GM19328 (cell line): ENCODE measurements around the gene ZER1.

Source experiments
- ATAC-seq: cut with Tn5 transposase; IDR thresholded peaks from one replicate; pipeline ENCODE4 v1.9.1; 2021; ENCODE audit warnings: mild to moderate bottlenecking, moderate library complexity; ENCODE audit not compliant: unreplicated experiment

The ZER1 gene

DNA sequence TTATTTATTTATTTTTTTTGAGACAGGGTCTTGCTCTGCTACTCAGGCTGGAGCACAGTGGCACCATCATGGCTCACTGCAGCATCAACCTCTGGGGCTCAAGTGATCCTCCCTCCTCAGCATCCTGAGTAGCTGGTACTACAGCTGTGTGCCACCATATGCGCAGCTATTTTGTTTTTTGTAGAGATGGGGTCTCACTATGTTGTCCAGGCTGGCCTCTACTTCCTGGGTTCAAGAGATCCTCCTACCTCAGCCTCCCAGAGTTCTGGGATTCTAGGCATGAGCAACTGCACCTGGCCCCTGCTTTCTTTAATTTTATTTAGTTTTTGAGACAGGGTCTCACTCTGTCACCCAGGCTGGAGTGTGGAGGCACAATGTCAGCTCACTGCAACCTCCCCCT is 28.3 kb downstream of the ZER1 start:
- ATAC-seq, result no peak

DNA sequence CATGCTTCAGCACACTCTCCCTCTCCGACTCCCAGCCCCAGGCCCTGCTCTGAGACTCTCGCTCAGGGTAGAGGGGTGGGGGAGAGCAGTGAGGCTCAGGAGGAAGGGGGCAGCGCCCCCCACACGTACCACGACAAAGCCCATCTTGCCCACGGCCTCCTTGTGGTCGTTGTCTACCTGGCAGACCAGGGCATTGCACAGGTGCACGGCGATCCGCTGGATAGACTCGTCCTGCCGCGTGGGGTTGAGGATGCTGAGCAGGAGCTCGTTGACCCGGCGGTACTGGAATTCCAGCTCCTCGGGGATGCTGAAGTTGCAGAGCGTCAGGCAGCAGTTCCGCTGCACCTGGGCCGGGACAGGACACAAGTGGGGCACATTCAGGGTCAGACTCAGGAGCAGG is 29.3 kb downstream of the ZER1 start:
- ATAC-seq, result no peak

DNA sequence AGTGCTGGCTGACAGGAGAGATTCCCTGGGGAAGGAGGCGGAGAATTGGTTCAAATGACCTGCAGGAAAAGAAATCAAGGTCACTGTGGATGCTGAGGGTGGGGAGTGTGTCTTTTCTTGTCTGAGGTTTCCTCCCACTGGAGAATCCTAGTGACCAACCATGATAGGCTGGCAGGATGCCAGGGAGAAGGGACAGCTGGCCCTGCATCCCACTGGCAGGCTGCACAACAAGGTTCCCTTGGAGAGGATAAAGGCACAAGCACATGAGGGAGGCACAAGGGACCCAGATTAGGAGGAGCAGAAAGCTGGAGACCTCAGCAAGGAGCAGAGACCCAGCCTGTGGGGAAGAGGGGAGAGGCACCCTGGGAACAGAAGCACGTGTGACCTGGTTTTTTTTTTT is 36.4 kb downstream of the ZER1 start:
- no peak for ATAC-seq

DNA sequence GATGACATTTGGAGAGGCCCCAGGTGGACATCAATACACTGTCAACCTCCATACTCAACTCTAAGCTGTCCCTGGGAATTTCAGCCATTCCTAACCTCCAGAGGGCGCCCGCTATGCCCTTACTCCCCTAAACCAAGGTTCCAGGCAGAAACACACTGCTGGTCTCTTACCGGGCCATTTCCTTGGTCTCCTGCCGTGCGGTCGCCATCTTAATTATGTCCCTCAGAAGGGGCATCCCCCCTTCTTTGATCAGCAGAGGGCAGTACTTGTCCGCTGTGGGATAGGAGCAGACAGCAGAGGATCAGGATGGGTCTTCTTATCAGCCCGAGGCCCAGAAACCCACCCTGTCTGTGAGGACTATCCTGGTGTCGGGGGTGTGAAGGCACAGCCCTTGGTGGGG is 38.5 kb downstream of the ZER1 start:
- ATAC-seq, result no peak

DNA sequence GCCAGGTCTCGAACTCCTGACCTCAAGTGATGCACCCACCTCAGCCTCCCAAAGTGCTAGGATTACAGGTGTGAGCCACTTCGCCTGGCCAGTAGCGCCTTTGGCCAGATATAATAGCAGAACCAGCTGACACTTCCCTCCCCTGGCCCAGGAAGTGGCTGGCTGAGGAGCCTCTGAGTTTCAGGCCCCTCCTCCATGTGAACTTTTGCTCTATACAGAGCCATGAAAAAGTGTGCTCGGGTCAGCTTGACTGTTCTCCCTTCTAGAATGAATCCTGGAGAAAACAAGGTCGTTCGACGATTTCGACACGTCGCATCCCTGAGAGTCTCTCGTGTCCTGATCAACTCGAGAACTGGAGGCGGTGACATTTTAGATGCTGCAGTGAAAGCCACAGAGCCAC is 39.2 kb downstream of the ZER1 start:
- ATAC-seq, result no peak

DNA sequence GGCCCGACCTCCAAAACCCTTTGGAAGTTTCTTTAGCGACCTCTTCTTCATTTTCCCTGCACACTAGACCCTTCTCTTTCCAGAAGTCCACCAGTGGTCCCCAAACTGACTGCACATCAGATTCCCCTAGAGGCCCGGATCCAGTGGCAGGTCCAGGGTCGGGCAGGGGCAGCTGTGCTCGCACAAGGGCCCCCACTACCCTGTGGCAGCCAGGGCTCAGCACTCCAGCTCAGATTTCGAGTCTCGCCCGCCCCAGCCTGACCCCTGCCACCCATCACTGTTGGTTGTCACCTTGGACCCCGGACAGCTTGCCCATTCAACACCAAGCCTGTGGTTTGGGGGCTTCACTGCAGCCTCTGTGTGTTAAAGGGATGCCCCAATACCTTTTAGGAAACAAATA is 40.0 kb downstream of the ZER1 start:
- no peak for ATAC-seq

DNA sequence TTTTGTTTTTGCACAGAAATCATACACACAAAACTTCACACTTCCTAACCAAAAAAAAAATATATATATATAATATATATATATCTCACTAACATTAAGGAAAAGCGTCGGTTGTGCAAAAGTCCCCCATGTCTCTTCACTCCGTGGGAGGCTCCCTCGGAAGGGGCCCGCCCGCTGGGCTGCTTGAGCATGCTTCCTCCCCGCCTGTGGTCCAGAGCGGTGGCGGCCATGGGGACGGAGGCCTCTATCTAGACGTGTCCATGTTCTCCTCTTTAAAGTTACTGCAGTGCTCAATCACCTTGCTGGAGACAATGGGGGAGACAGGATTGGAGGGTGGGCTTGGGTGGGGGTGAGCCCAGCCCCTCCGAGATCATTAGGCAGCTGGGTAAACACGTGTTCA is 40.6 kb downstream of the ZER1 start:
- no peak for ATAC-seq

DNA sequence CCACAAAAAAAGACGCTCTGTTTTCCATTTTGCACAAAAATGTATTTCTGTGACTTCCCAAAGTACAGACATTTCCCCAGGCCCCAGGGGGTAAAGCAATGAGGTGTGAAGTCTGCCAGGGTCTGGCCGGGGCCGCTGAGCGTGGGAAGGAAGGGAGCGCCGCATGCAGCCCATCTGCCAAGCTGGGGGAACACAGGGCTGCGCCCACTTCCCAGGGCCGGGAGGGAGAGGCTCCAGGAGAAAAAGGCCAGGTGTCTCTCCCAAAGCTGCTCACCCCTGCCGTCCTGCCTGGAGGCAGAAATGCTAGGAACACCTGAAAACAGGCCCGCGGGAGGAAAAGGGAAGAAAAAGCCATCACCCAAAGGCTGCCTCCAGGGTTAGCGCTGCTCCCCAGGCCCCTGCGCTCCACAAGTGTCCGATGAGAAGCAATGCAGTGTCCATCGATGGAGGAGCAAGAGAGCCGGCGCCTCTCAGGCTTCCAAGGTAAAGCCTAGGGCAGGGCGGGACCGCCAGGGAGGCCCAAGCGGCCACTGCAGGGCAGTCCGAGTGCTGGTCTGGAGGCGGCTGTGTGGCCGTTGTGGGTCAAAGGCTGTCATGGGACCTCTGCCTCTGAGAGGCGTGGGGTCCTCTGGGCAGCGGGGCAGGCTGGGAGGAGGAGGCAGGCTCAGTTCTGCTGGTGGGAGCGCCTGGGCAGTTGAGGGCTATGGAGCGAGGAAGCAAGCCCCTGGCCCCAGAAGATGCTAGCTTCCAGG is 41.8 kb downstream of the ZER1 start:
- no peak for ATAC-seq

DNA sequence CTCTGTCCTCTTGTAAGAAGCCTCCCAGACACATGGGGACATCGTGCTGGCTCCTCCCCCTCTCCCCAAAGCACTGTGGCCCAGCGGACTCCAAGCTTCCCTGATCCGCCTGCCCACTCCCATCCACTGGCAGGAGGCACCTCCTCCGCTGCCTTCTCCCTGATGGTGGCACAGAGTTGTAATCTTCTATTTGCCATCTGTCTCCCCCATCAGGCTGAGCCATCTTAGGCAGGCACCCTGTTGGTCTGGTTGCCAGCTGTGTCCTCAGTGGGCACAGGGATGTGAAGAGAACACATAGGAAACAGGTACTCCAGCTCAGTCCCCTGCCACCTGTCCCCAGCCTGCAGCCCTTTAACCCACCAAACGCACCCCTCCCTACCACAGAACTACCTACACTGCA is 42.4 kb downstream of the ZER1 start:
- ATAC-seq, result no peak

DNA sequence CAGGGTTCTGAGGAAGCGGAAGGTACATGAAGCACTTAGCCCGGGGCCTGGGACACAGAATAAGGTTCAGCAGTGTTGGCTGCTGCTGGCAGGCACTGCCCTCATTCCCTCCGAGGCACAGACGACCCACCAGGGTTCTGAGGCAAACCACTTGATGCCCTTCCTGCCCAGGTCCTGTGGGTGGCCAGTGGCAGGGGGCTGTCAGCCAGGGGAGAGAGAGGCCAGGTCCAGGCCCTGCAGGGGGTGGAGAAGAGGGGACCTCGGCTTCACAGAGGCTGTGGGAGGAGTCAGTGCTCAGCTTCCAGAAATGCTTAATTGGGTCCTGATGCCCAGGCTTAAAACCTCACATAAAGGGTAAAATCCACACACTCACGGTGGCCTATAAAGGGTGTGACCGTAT is 43.4 kb downstream of the ZER1 start:
- no peak for ATAC-seq

DNA sequence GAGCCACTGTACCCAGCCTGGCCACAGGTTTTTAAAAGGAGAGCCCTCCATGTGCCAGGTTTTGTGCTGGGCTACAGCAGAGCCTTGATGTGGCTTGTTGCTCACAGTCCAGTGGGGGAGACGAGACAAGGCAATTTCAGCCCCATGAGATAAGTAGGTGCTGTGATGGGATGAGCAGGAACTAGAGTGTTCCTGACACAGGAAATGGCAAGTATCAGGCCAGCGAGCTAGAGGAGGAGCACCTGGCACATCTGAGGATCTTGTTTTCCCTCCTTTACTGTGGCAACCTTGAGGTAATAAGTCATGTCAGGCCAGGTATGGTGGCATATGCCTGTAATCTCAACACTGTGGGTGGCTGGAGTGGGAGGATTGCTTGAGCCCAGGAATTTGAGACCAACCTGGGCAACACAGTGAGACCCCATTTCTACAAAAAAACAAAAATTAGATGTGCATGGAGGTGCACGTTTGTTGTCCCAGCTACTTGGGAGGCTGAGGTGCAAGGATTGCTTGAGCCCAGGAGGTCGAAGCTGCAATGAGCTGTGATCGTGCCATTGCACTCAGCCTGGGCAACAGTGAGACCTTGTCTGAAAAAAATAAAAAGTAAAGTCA is 44.0 kb downstream of the ZER1 start:
- ATAC-seq, result no peak

DNA sequence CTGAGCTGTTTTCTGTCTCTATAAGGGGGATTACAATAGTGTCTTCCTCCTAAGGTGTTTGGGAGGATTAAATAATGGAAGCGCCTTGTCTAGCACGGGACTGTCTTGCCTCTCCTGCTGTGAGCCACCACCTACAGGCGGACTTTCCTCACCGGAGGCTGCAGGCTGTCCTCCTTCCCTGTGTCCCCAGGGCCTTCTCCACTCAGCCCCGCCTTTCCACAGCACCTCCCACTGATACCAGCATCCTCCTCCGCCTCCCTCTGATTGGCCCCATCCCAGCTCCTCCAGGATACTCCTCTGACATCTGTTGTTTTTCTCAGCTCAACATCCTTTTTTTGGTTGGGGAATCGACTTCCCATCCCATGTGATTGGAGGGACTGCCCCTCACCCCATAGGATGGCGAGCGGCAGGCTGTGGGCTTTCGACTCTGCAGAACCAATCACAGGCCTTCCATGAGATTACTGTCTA is 46.9 kb downstream of the ZER1 start:
- no peak for ATAC-seq

DNA sequence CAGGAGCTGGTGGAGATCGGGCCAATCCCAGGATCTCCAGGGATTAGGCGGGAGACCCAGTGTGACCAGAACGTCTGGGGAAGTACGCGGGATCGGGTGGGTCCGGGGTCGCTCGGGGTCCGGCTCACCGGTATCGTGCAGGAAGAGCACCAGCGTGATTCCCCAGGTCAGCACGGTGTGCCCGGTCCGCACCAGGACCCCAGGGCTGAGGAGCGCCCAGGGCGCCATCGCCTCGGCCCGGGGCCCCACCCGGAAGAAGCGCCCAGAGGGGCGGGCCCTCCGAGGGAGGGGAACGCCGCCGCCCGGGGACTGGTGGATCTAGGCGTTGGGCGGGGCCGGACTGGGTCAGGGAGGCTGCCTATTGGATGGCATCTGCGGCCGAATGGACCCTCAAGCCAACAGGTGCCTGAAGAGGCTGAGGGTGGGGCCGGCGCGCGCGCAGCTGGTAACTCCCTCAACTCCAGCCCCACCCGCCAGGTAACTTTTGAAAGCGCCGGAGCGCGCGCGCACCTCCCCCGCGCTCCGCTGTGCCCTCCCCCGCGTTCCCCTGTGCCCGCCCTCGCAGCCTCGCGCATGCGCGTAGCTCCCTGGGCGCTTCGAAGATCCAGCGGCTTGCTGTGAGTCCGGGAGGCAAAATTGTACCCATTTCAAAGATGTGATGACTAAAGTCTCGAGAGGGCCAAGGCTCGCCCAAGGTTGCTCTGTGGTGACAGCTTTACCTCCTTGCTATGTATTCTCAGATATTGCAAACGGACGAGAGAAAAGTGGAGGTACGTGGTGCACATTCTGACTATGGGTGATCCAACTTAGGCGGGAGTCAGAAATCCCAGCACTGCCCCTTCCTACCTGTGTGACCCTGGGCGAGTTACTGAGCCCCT is 47.6 kb downstream of the ZER1 start, which contains the start of gene ZDHHC12:
Gene ZDHHC12 (minus strand): TSS at position 262 of the 878 bp plus-strand sequence. CDS start 34 bp downstream, at position 228.
- peak; percentile 93 for ATAC-seq

DNA sequence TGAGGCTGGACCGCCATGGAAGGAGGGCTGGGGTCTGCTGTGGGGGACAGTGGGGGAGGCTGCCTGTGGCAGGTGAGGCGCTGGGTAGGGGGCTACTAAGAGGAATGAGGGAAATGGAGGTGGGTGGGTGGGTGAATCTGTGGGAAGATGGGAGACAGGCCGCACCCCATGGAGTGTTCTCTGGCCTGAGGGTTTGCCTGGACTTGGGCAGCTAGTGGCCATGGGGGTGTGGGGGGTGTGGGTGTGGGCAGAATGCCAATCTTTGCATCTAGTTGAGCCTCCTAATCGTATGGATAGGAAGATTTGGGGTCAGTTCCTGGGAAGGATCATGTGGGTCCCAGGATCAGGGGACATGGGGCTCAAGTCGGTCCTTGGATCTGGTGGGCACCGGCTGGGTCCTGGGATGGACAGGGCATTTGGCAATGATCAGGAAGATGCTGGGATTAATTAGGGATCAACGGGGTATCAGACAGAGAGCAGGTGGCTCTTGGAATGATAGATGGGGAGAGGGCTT is 48.3 kb downstream of the ZER1 start:
- no peak for ATAC-seq

DNA sequence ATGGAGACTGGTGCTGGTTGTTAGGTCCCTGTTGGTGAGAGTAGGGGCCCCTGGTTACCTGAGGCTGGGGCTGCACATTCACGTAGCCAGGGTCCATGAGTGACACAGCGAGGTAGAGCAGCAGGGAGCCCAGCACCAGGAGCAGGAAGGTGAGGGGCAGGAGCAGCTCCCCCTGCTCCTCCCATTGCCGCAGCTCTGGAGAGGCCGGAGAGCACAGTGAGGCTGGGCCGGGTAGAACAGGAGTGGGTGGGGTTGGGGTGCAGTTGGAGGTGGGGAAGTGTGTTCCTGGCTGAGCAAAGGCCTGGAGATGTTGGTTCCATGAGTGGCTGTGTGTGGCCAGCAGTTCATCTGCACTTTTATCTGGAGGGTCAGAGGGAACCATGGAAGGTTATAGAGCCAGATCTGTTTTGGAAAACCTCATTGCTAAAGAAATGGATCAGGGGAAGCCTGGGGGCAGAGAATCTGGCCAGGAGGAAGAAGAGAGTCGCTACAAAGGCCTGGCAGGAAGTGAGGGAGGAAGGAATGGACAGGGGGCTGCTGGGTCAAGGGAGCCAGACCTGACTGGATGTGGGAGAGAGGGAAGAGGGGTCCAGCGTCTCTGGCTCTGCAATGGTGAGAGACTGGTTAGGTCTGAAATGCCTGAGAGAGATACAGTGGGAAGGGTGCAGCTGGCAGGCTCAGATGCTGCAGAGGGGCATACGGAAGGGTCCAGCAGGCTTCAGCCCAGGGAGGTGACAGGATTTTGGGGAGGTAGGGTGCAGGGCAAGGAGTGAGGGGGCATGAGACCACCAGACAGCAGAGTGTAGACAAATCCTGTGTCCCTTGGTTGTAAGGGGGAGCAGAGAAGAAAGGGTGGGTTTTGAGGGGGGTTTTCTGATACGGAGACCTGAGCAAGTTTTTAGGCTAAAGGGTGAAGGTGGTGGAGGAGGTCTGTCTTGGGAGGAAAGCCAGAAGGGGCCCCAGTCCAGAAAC is 49.1 kb downstream of the ZER1 start:
- no peak for ATAC-seq

DNA sequence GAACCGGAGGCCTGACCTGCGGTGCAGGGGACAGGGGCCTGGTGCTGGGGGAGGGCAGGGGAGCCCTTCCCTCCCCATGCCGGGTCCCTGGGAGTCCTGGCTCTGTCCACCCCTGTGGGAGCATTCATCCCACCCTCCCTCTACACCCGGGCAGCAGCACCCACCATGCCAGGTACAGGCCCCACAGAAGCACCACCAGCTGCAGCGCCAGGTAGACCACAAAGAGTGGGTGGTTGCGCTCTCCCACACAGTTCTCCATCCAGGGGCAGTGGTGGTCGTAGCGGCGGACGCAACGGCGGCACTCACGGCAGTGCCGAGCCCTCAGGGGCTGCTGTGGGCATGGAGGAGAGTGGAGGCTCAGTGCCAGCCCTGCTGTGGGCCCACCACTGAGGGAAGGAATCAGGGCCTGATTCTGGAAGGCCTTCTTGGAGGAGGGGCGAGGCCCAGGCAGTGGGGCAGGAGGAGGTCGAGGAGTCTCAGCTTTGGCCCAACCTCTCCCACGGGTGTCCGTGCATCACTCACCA is 50.2 kb downstream of the ZER1 start:
- no peak for ATAC-seq

DNA sequence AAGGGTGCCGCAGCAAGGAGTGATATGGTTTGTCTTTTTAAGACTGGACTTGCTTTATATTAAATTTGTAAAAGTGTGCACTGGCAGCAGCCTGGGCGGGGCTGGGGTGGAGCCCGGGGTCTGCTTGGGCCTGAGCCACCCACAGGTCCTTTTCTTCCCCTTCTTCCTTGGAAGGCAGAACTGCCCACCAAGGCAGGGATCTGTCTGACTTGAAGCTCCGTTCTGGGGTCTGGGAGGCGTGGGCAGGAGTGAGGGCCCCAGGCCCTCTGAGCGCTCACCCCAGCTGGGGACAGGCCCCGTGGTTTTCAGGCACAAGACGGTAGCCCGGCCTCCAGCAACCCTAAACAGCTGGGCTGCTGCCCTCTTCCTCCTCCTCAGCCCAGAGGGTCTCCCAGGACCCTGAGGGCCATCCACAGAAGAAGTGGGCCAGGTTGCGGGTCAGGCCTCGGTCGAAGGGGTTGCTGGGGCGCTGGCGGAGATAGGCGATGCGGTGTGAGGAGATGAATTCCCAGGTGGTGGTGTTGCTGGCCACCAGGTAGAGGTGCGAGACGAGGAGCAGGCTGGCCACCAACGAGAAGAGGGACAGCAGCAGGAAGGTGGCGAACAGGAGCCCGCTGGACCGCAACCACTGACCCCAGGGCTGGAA is 50.8 kb downstream of the ZER1 start:
- ATAC-seq, result no peak

DNA sequence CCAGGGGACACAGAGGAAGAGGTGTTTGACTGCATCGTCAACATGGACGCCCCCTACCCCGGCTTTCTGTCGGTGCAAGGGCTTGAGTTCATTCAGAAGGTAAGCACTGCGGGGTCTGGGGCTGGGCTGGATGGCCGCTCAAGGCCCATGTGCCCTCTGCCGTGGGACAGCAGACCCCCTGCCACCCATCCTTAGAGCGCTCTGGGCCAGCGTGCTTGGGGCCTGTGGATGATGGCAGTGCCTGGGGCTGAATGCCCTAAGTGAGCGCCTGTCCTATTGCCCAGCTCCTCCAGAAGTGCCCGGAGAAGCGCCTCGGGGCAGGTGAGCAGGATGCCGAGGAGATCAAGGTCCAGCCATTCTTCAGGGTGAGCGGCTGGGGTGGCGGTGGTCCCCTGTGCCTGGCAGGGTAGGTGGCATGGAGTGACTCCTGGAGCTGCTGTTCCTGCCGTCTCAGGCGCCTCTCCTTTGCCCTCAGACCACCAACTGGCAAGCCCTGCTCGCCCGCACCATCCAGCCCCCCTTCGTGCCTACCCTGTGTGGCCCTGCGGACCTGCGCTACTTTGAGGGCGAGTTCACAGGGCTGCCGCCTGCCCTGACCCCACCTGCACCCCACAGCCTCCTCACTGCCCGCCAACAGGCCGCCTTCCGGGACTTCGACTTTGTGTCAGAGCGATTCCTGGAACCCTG is 51.7 kb downstream of the ZER1 start:
- no peak for ATAC-seq

DNA sequence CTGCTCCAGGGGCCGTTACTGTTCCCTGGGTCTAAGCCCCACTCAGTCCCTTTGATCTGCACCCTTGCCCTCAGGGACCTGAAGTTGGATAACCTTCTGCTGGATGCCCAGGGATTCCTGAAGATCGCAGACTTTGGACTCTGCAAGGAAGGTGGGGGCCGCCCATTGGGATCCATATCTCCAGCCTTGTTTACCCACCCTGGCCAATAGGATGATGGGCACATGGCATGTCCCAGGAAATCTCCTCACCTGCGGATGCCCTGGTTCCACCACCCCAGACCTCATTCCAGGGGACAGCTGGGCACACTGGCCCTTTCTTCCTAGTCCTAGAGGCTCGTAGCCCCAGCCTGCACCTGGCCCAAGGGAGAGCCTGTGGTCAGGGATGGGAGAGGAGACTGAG is 53.3 kb downstream of the ZER1 start:
- ATAC-seq, result no peak
